ENCODE results near the gene CNBD2. TPM values are rescaled to one million over a fixed set of nuclear protein-coding genes. Genes with fewer than 3 reads are reported as not detected.

The CNBD2 gene
- total RNA-seq, 1 experiment from 2014 or later: 3.8 TPM

DNA sequence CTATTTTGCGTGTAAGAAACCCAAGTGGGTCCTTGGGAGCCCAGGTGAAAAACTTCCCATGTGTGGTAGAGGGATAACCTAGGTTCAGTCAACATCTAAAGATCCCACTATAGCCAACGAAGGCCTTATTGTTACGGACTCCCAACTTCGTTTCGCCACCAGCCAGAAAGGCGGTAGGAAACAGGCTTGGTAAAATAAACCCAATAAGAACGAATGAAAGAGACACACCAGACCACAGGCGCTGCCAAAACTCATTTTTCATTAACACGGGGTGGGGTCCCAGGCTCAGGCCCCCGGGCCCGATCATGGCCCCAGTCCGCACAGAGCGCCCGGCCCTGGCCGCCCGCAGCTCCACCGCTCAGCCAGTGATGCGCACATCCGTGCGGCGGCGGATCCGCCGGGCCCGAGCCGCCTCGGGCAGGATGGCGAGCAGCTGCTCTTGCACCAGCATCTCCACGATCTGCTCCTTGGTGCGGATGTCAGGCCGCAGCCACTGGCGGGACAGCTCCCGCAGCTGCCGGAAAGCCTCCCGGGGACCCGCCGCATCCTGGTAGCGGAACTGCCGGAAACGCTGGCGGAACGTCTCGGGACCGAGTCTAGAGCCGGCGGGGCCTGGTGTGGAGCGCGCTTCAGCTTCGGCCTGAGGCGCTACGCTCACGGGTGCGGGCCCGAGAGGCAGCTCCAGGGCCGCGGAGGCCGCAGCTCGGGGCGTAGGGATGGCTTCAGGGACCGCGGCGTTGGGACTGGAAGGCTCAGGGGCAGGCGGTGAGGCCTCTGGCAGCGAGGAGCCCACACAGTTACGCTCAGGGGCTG, 14.8 kb upstream of the CNBD2 start (continued):
- TF ChIP-seq, protein P1, sequence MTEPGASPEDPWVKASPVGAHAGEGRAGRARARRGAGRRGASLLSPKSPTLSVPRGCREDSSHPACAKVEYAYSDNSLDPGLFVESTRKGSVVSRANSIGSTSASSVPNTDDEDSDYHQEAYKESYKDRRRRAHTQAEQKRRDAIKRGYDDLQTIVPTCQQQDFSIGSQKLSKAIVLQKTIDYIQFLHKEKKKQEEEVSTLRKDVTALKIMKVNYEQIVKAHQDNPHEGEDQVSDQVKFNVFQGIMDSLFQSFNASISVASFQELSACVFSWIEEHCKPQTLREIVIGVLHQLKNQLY (CRISPR knock-in tag; IDR thresholded peaks at IDR 0.05): 0 out of 2 replicates have a peak, but pooled peaks have one; percentile 60
- no peak for TF ChIP-seq PRRX2 (CRISPR knock-in tag; IDR thresholded peaks at IDR 0.05)
- TF ChIP-seq, protein P2, sequence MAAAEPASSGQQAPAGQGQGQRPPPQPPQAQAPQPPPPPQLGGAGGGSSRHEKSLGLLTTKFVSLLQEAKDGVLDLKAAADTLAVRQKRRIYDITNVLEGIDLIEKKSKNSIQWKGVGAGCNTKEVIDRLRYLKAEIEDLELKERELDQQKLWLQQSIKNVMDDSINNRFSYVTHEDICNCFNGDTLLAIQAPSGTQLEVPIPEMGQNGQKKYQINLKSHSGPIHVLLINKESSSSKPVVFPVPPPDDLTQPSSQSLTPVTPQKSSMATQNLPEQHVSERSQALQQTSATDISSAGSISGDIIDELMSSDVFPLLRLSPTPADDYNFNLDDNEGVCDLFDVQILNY (CRISPR knock-in tag; IDR thresholded peaks at IDR 0.05): peak; percentile 65; the same call in 1 of the 2 replicates
- no peak for TF ChIP-seq ZNF232 (CRISPR knock-in tag; IDR thresholded peaks at IDR 0.05)
- TF ChIP-seq NR1H2 (CRISPR knock-in tag; IDR thresholded peaks at IDR 0.05): no peak
- TF ChIP-seq RORB (CRISPR knock-in tag; IDR thresholded peaks at IDR 0.05): no peak
- TF ChIP-seq, protein P3, sequence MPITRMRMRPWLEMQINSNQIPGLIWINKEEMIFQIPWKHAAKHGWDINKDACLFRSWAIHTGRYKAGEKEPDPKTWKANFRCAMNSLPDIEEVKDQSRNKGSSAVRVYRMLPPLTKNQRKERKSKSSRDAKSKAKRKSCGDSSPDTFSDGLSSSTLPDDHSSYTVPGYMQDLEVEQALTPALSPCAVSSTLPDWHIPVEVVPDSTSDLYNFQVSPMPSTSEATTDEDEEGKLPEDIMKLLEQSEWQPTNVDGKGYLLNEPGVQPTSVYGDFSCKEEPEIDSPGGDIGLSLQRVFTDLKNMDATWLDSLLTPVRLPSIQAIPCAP (CRISPR knock-in tag; IDR thresholded peaks at IDR 0.05): no peak
- TF ChIP-seq, protein P4, sequence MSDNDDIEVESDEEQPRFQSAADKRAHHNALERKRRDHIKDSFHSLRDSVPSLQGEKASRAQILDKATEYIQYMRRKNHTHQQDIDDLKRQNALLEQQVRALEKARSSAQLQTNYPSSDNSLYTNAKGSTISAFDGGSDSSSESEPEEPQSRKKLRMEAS (CRISPR knock-in tag; IDR thresholded peaks at IDR 0.05): no peak
- peak; percentile 91; the same call in 1 of the 2 replicates for TF ChIP-seq ESRRA (CRISPR knock-in tag; IDR thresholded peaks at IDR 0.05; ENCODE audit: borderline replicate concordance)
- TF ChIP-seq, protein P5, sequence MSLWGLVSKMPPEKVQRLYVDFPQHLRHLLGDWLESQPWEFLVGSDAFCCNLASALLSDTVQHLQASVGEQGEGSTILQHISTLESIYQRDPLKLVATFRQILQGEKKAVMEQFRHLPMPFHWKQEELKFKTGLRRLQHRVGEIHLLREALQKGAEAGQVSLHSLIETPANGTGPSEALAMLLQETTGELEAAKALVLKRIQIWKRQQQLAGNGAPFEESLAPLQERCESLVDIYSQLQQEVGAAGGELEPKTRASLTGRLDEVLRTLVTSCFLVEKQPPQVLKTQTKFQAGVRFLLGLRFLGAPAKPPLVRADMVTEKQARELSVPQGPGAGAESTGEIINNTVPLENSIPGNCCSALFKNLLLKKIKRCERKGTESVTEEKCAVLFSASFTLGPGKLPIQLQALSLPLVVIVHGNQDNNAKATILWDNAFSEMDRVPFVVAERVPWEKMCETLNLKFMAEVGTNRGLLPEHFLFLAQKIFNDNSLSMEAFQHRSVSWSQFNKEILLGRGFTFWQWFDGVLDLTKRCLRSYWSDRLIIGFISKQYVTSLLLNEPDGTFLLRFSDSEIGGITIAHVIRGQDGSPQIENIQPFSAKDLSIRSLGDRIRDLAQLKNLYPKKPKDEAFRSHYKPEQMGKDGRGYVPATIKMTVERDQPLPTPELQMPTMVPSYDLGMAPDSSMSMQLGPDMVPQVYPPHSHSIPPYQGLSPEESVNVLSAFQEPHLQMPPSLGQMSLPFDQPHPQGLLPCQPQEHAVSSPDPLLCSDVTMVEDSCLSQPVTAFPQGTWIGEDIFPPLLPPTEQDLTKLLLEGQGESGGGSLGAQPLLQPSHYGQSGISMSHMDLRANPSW (CRISPR knock-in tag; conservative IDR thresholded peaks at IDR 0.05; ENCODE audit: low read depth): no peak
- TF ChIP-seq, protein P6, sequence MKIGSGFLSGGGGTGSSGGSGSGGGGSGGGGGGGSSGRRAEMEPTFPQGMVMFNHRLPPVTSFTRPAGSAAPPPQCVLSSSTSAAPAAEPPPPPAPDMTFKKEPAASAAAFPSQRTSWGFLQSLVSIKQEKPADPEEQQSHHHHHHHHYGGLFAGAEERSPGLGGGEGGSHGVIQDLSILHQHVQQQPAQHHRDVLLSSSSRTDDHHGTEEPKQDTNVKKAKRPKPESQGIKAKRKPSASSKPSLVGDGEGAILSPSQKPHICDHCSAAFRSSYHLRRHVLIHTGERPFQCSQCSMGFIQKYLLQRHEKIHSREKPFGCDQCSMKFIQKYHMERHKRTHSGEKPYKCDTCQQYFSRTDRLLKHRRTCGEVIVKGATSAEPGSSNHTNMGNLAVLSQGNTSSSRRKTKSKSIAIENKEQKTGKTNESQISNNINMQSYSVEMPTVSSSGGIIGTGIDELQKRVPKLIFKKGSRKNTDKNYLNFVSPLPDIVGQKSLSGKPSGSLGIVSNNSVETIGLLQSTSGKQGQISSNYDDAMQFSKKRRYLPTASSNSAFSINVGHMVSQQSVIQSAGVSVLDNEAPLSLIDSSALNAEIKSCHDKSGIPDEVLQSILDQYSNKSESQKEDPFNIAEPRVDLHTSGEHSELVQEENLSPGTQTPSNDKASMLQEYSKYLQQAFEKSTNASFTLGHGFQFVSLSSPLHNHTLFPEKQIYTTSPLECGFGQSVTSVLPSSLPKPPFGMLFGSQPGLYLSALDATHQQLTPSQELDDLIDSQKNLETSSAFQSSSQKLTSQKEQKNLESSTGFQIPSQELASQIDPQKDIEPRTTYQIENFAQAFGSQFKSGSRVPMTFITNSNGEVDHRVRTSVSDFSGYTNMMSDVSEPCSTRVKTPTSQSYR (CRISPR knock-in tag; IDR thresholded peaks at IDR 0.05): no peak
- TF ChIP-seq SMAD3 (CRISPR knock-in tag; IDR thresholded peaks at IDR 0.05; ENCODE audit: borderline replicate concordance): no peak
- TF ChIP-seq FOXJ3 (CRISPR knock-in tag; IDR thresholded peaks at IDR 0.05; ENCODE audit: borderline replicate concordance): no peak
- no peak for TF ChIP-seq FOXK1 (CRISPR knock-in tag; IDR thresholded peaks at IDR 0.05)
- TF ChIP-seq ZNF138 (CRISPR knock-in tag; conservative IDR thresholded peaks at IDR 0.05): no peak
- no peak for TF ChIP-seq TCF7 (CRISPR knock-in tag; IDR thresholded peaks at IDR 0.05; ENCODE audit: low read depth)
- TF ChIP-seq, protein P7, sequence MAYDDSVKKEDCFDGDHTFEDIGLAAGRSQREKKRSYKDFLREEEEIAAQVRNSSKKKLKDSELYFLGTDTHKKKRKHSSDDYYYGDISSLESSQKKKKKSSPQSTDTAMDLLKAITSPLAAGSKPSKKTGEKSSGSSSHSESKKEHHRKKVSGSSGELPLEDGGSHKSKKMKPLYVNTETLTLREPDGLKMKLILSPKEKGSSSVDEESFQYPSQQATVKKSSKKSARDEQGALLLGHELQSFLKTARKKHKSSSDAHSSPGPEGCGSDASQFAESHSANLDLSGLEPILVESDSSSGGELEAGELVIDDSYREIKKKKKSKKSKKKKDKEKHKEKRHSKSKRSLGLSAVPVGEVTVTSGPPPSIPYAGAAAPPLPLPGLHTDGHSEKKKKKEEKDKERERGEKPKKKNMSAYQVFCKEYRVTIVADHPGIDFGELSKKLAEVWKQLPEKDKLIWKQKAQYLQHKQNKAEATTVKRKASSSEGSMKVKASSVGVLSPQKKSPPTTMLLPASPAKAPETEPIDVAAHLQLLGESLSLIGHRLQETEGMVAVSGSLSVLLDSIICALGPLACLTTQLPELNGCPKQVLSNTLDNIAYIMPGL (CRISPR knock-in tag; IDR thresholded peaks at IDR 0.05): no peak
- no peak for TF ChIP-seq JAZF1 (CRISPR knock-in tag; IDR thresholded peaks at IDR 0.05)
- TF ChIP-seq JUN (CRISPR knock-in tag; IDR thresholded peaks at IDR 0.05): no peak
- no peak for TF ChIP-seq ZBTB21 (CRISPR knock-in tag; IDR thresholded peaks at IDR 0.05; ENCODE audit: borderline replicate concordance)
- TF ChIP-seq CREM (CRISPR knock-in tag; IDR thresholded peaks at IDR 0.05): 0 out of 2 replicates have a peak, but pooled peaks have one; percentile 21
- no peak for TF ChIP-seq HMGA2 (CRISPR knock-in tag; IDR thresholded peaks at IDR 0.05)
- TF ChIP-seq, protein P8, sequence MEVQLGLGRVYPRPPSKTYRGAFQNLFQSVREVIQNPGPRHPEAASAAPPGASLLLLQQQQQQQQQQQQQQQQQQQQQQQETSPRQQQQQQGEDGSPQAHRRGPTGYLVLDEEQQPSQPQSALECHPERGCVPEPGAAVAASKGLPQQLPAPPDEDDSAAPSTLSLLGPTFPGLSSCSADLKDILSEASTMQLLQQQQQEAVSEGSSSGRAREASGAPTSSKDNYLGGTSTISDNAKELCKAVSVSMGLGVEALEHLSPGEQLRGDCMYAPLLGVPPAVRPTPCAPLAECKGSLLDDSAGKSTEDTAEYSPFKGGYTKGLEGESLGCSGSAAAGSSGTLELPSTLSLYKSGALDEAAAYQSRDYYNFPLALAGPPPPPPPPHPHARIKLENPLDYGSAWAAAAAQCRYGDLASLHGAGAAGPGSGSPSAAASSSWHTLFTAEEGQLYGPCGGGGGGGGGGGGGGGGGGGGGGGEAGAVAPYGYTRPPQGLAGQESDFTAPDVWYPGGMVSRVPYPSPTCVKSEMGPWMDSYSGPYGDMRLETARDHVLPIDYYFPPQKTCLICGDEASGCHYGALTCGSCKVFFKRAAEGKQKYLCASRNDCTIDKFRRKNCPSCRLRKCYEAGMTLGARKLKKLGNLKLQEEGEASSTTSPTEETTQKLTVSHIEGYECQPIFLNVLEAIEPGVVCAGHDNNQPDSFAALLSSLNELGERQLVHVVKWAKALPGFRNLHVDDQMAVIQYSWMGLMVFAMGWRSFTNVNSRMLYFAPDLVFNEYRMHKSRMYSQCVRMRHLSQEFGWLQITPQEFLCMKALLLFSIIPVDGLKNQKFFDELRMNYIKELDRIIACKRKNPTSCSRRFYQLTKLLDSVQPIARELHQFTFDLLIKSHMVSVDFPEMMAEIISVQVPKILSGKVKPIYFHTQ (CRISPR knock-in tag; IDR thresholded peaks at IDR 0.05): no peak
- peak; percentile 15 for TF ChIP-seq GABPB1 (CRISPR knock-in tag; IDR thresholded peaks at IDR 0.05)
- no peak for TF ChIP-seq ZNF121 (CRISPR knock-in tag; IDR thresholded peaks at IDR 0.05)
- TF ChIP-seq GRHL2 (CRISPR knock-in tag; IDR thresholded peaks at IDR 0.05; ENCODE audit: insufficient replicate concordance, severe bottlenecking): no peak

Data from WTC11 (cell line).